A549 (cell line): ENCODE data around the gene ME2.

ENCODE experiments used
- CTCF ChIP-seq: fragments of >200 bp; sonication (Bioruptor Twin); formaldehyde crosslinking; IDR thresholded peaks from 3 replicates; pipeline ENCODE4 v1.5.1; 2016
- POLR2A ChIP-seq: IDR thresholded peaks from 2 replicates; pipeline ENCODE4 v1.6.1; 2012; ENCODE audit warnings: mild to moderate bottlenecking, low read length
- RAD21 ChIP-seq, 2 experiments: fragments of >200 bp in 1 of 2; sonication (Bioruptor Twin) in 1 of 2; formaldehyde crosslinking in 1 of 2; IDR thresholded peaks in 1 of 2; conservative IDR thresholded peaks in 1 of 2; 2 replicates in 1 of 2; 3 replicates in 1 of 2; pipeline ENCODE4 v1.6.1; 2012 to 2018; ENCODE audit warnings: inconsistent platforms in 1 of 2

GRCh38 chr18:50879302-50880118, 592 bp downstream of the ME2 start:
- TF ChIP-seq RAD21 (conservative IDR thresholded peaks at IDR 0.05 in 1 of 2, IDR thresholded peaks at IDR 0.05 in 1 of 2) (no peak), CTCF (no peak), POLR2A (no peak)
